Kidney epithelial cell (primary cell): ENCODE data around the gene UQCC2. TPM values are rescaled to one million over a fixed set of nuclear protein-coding genes. Genes with fewer than 3 reads are reported as not detected.

ENCODE experiments used
- DNase-seq: peaks from one replicate; pipeline ENCODE4 v3.0.0-alpha.2; 2010; ENCODE audit warnings: low read depth
- H3K27me3 ChIP-seq: 2 replicates; pipeline ENCODE4 v1.6.0; 2011; ENCODE audit warnings: low read length; ENCODE audit not compliant: control insufficient read depth, insufficient read depth
- H3K36me3 ChIP-seq: 2 replicates; pipeline ENCODE4 v1.5.1; 2011; ENCODE audit warnings: low read length; ENCODE audit not compliant: control insufficient read depth, insufficient read depth
- H3K4me3 ChIP-seq: 2 replicates; pipeline ENCODE4 v1.5.1; 2011; ENCODE audit warnings: low read depth, mild to moderate bottlenecking, control low read depth, low read length
- total RNA-seq: library from RNA; depleted of rRNA; stranded (reverse); fragments of >200 nt; gene quantifications from 2 replicates; pipeline ENCODE4 v1.2.3, GENCODE V29; 2015
- TF ChIP-seq, protein P1 (sequence below): IDR thresholded peaks from 2 replicates; pipeline ENCODE4 v1.5.1; 2011; ENCODE audit warnings: mild to moderate bottlenecking, moderate library complexity, low read length, control low read depth, inconsistent platforms; ENCODE audit not compliant: insufficient read depth, poor library complexity, severe bottlenecking

Gene UQCC2
- total RNA-seq, 1 donor from 2014 or later, result 38.4 TPM

GRCh38 chr6:33735216-33735615 lies 23.7 kb upstream of the UQCC2 start:
- TF ChIP-seq, protein P1, sequence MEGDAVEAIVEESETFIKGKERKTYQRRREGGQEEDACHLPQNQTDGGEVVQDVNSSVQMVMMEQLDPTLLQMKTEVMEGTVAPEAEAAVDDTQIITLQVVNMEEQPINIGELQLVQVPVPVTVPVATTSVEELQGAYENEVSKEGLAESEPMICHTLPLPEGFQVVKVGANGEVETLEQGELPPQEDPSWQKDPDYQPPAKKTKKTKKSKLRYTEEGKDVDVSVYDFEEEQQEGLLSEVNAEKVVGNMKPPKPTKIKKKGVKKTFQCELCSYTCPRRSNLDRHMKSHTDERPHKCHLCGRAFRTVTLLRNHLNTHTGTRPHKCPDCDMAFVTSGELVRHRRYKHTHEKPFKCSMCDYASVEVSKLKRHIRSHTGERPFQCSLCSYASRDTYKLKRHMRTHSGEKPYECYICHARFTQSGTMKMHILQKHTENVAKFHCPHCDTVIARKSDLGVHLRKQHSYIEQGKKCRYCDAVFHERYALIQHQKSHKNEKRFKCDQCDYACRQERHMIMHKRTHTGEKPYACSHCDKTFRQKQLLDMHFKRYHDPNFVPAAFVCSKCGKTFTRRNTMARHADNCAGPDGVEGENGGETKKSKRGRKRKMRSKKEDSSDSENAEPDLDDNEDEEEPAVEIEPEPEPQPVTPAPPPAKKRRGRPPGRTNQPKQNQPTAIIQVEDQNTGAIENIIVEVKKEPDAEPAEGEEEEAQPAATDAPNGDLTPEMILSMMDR, result no peak
- H3K36me3 ChIP-seq, result no peaks in the 10 kb centered on the region
- no peaks in the 10 kb centered on the region for H3K27me3 ChIP-seq
- DNase-seq, result no peak
- no peak overlapping the region for H3K4me3 ChIP-seq

DNA sequence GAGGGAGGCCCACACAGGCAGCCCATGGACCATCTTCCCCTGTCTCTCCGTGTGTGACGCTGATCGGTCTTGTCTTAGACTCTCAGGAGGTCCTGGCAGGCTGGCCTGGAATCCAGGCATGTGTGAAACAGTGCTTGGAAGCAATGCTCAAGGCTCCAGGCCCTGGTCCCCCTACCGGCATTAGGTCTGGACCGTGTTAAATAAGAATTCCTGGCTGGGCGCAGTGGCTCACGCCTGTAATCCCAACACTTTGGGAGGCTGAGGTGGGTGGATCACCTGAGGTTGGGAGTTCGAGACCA lies 22.2 kb upstream of the UQCC2 start:
- Histone ChIP-seq H3K4me3 (no peak overlapping the region), H3K27me3 (no peaks in the 10 kb centered on the region), H3K36me3 (no peaks in the 10 kb centered on the region)
- DNase-seq, result no peak
- TF ChIP-seq, protein P1, result no peak

DNA sequence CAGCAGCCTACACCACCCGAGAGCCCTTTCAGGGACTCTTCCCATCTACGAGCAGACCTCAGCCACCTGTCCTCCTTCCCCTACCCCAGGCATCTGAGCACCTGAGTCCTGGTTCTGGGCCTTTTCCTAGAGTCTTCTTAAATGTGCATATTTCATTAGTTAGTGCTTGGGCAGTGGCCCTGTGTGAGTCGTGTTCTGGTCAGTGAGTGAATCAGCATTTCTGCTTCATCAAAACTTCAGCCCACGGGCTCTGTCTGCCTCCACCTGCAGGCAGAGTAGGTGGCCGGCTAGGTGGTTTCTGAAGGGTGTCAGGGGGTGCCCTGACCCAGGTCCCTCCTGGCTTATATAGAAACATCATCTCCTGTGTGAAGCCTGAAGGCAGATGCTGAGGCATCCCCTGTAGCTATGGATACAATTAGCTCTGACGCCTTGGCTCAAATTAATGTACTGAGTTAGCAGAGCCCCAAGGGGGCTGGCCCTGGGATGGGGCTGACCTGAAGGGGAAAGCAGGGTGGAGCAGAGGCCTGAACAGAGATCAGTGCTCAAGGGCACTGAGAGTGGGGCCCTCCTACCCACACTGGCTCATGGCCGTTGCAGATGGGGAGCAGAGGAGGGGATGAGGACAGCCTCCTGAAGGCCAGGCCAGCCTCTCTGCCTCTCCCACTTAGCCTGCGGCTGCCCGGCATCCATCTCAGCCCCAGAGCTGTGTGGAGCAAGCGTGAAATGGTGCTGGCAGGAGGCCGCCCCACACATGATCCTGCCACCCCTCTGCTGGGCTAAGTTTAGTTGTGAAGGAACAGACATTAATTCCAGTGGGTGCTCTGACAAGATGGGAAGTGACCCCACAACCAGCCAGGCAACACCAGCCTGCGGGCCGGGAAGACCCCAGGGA lies 21.6 kb upstream of the UQCC2 start:
- Histone ChIP-seq H3K27me3 (no peaks in the 10 kb centered on the region), H3K4me3 (no peak overlapping the region), H3K36me3 (no peaks in the 10 kb centered on the region)
- no peak for DNase-seq
- TF ChIP-seq, protein P1, result no peak

- no peaks in the 10 kb centered on the region for H3K27me3 ChIP-seq
- TF ChIP-seq, protein P1, result no peak
- no peaks in the 10 kb centered on the region for H3K36me3 ChIP-seq
- no peak overlapping the region for H3K4me3 ChIP-seq
- no peak for DNase-seq
Measured at GRCh38 chr6:33732385-33732784, 20.9 kb upstream of the UQCC2 start.

DNA sequence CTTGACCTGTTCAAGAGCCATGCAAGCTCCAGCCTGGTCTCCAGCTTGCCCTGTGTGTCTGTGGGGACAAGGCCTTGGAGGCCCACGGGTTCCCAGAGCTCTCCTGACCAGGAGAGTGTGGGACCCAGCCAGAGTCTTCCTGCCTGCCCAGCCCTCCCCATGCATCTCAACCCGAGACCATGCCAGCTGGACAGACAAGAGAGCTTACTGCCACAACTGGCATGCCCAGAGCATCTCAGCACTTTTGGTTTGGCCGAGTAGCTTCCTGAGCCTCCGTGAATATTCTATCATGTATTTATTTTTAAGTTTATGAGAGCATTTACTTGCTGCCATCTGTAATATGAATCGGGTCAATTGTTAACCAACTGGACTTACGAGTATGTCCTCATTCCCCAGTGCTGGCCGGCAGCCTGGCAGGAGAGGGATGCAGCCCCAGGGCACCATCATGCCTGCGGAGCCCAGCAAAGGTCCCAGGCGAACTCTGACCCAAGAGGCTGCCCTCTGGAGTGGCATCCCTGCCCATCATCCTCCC lies 20.3 kb upstream of the UQCC2 start:
- Histone ChIP-seq H3K27me3 (no peaks in the 10 kb centered on the region), H3K36me3 (no peaks in the 10 kb centered on the region), H3K4me3 (no peak overlapping the region)
- TF ChIP-seq, protein P1, result no peak
- no peak for DNase-seq
